ENCODE results near the gene BPI.
"Not testable (repeated sequence)": the region's sequence is repeated elsewhere in the genome, so short reads cannot be mapped to it uniquely, and the experiment has no call there.

BPI gene

GRCh38 chr20:38373231-38373867 is 69.4 kb downstream of the BPI start:
- no peak for DNase-seq

GRCh38 chr20:38373898-38374297 is 69.9 kb downstream of the BPI start:
- DNase-seq = no peak

- no peak for DNase-seq
Measured at GRCh38 chr20:38377039-38377685, 73.2 kb downstream of the BPI start.

- not testable (repeated sequence) for DNase-seq
Measured at GRCh38 chr20:38377838-38378237, 73.9 kb downstream of the BPI start.

GRCh38 chr20:38383147-38383546 is 79.2 kb downstream of the BPI start:
- DNase-seq = no peak

- DNase-seq = no peak
Measured at GRCh38 chr20:38386004-38386403, 82.0 kb downstream of the BPI start.

GRCh38 chr20:38386851-38387250 is 82.9 kb downstream of the BPI start:
- DNase-seq = no peak

All from NCI-H1436 treated with DMSO at 0.1 percent for 48 hours (cell line).